Activated naive CD8-positive, alpha-beta T cell treated with anti-CD3 and anti-CD28 coated beads, Interleukin-2, amount 10 ng/mL, durations not matched to agents 7 days and 5 days (primary cell): ENCODE results near the gene EIF4E1B. TPM values are rescaled to one million over a fixed set of nuclear protein-coding genes. Genes with fewer than 3 reads are reported as not detected.

Experiments used
- ATAC-seq: fragments of 150-1000 bp; cut with Tn5 transposase; one replicate; pipeline ENCODE4 v1.10.0; 2021; ENCODE audit warnings: low read depth, moderate library complexity
- POLR2A ChIA-PET: fragments of 350-600 bp; sonication (Branson Sonifier 250); formaldehyde crosslinking; loops from one replicate; lab custom pipeline; 2021; ENCODE audit warnings: antibody characterized with exemption; lab: Charles Lee
- DNase-seq: peaks from one replicate; pipeline ENCODE4 v3.0.0; 2021
- H3K27ac Mint-ChIP-seq: one replicate; pipeline ENCODE4 v1.8.0; 2022; ENCODE audit warnings: mild to moderate bottlenecking, mixed read lengths
- H3K27me3 Mint-ChIP-seq: one replicate; pipeline ENCODE4 v1.8.0; 2022; ENCODE audit warnings: mild to moderate bottlenecking, moderate library complexity, mixed read lengths
- H3K36me3 Mint-ChIP-seq: one replicate; pipeline ENCODE4 v1.8.0; 2021; ENCODE audit warnings: mild to moderate bottlenecking, mixed read lengths
- H3K4me1 Mint-ChIP-seq: one replicate; pipeline ENCODE4 v1.8.0; 2021; ENCODE audit warnings: mixed read lengths
- H3K4me3 Mint-ChIP-seq: one replicate; pipeline ENCODE4 v1.8.0; 2022; ENCODE audit warnings: mild to moderate bottlenecking, moderate library complexity, mixed read lengths
- H3K9me3 Mint-ChIP-seq: one replicate; pipeline ENCODE4 v1.8.0; 2021; ENCODE audit warnings: mixed read lengths
- total RNA-seq, 2 experiments: library from RNA; stranded (reverse); gene quantifications; one replicate each; pipeline ENCODE4 v1.2.3, GENCODE V29; 2021

EIF4E1B gene
- total RNA-seq, 2 experiments from 2014 or later = not detected

GRCh38 chr5:176659860-176660461 lies 29.5 kb downstream of the EIF4E1B start:
- ATAC-seq (no peak), DNase-seq (no peak)
- H3K9me3 Mint-ChIP-seq = no peaks in the 10 kb centered on the region
- POLR2A ChIA-PET = interaction anchor here (0.8 to 4.6 kb wide), 4 partner anchors 12 to 453 kb away, joined by 3 to 33 read pairs (median 4); partner anchors contain the start of gene TSPAN17
- peak overlapping the region; percentile 20 for H3K4me3 Mint-ChIP-seq
- H3K27ac Mint-ChIP-seq = peak overlapping the region; percentile 60
- peaks cover 27% of the 10 kb centered on the region for H3K4me1 Mint-ChIP-seq
- peaks cover 12% of the 10 kb centered on the region for H3K27me3 Mint-ChIP-seq
- H3K36me3 Mint-ChIP-seq = peaks cover 2% of the 10 kb centered on the region

GRCh38 chr5:176660530-176660859 lies 30.0 kb downstream of the EIF4E1B start:
- H3K27ac Mint-ChIP-seq = no peak overlapping the region
- POLR2A ChIA-PET = interaction anchor here (0.8 to 4.6 kb wide), 4 partner anchors 12 to 453 kb away, joined by 3 to 33 read pairs (median 4); partner anchors contain the start of gene TSPAN17
- DNase-seq = no peak

DNA sequence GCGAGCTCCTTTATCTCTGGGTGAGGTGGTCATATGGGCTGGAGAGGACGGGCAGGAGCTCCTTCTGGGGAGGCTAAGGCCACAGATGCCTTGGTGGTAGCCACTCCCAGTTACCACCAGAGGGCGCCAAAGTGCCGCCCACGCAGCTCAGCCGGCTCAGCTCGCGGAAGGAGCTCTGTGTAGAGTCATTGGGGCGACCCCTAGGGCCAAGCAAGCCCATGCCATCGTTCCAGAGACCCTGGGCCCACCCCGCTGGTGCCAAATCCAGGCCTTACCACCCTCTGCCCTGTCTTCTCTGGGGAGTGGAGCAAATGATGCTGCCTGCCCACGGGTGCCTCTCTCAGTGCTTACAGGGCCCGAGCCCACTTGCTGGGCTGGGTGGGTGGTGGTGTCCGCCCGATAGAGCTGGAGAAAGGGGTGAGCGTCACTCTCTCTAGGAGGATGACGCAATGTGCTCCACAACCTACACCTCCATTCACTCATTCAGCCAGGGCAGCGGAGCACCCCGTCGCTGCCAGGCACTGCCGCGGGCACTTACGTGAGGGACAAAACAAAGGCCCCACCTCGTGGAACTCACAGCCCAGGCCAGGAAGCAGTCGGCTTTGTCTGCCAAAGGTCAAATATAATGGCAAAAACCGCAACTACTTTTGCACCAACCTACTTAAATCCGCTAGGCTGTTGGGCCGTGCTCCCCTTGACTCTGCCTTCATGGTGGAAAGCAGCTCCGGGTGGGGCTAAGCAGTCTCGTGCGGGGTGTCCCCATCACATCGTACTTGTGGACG lies 30.6 kb downstream of the EIF4E1B start:
- DNase-seq (peak; percentile 83), ATAC-seq (peak; percentile 73)
- H3K36me3 Mint-ChIP-seq = peaks cover 2% of the 10 kb centered on the region
- H3K27ac Mint-ChIP-seq = no peak overlapping the region
- no peaks in the 10 kb centered on the region for H3K9me3 Mint-ChIP-seq
- H3K4me3 Mint-ChIP-seq = no peak overlapping the region
- H3K4me1 Mint-ChIP-seq = peaks cover 27% of the 10 kb centered on the region
- H3K27me3 Mint-ChIP-seq = peaks cover 15% of the 10 kb centered on the region
- POLR2A ChIA-PET = interaction anchor here (0.6 to 4.6 kb wide), 5 partner anchors 13 to 450 kb away, joined by 3 to 33 read pairs (median 3); partner anchors contain the start of gene TSPAN17

More at GRCh38 chr5:176660530-176660859, 30.0 kb downstream of the EIF4E1B start:
- peak; percentile 23 for ATAC-seq
- Mint-ChIP-seq H3K4me1 (peaks cover 27% of the 10 kb centered on the region), H3K9me3 (no peaks in the 10 kb centered on the region), H3K4me3 (no peak overlapping the region), H3K36me3 (peaks cover 2% of the 10 kb centered on the region), H3K27me3 (peaks cover 13% of the 10 kb centered on the region)

GRCh38 chr5:176661676-176662075 lies 31.2 kb downstream of the EIF4E1B start:
- H3K9me3 Mint-ChIP-seq = no peaks in the 10 kb centered on the region
- H3K36me3 Mint-ChIP-seq = no peaks in the 10 kb centered on the region
- peaks cover 18% of the 10 kb centered on the region for H3K27me3 Mint-ChIP-seq
- H3K27ac Mint-ChIP-seq = no peak overlapping the region
- peaks cover 25% of the 10 kb centered on the region for H3K4me1 Mint-ChIP-seq
- no peak overlapping the region for H3K4me3 Mint-ChIP-seq
- DNase-seq (no peak), ATAC-seq (no peak)
- POLR2A ChIA-PET = interaction anchor here (0.9 to 4.6 kb wide), 2 partner anchors 13 to 408 kb away, joined by 3 to 33 read pairs; partner anchors contain the start of gene TSPAN17

- peaks cover 25% of the 10 kb centered on the region for H3K4me1 Mint-ChIP-seq
These were observed 32.2 kb downstream of the EIF4E1B start for GRCh38 chr5:176662371-176663333.

GRCh38 chr5:176663566-176663965 lies 33.1 kb downstream of the EIF4E1B start:
- Mint-ChIP-seq H3K27ac (no peak overlapping the region), H3K27me3 (peaks cover 20% of the 10 kb centered on the region), H3K36me3 (no peaks in the 10 kb centered on the region), H3K9me3 (no peaks in the 10 kb centered on the region), H3K4me3 (no peak overlapping the region), H3K4me1 (peaks cover 17% of the 10 kb centered on the region)
- ATAC-seq (no peak), DNase-seq (no peak)
- POLR2A ChIA-PET = no interaction called here

More at GRCh38 chr5:176662371-176663333, 32.2 kb downstream of the EIF4E1B start:
- Mint-ChIP-seq H3K27ac (no peak overlapping the region), H3K27me3 (peaks cover 20% of the 10 kb centered on the region), H3K9me3 (no peaks in the 10 kb centered on the region), H3K36me3 (no peaks in the 10 kb centered on the region), H3K4me3 (no peak overlapping the region)
- DNase-seq (no peak), ATAC-seq (no peak)
- POLR2A ChIA-PET = no interaction called here

DNA sequence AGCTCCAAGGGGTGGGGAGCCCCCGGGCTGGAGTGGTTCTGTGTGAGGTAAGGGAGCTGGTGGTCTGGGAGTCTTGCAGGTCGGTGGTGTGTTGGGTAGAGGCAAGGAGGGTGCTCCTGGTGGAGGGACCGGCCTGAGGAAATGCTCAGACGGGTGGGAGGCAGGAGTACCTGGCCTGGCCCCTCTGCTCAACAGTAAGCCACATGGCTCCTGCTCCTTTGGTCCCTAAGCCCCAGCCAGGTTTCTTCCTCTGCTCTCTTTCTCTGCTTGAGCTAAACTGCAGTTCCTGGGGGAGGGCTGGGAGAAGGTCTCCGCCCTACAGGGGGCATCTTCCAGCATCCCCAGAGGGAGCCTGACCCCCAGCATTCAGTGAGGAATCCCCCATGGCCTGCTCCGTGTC lies 34.0 kb downstream of the EIF4E1B start:
- no peak overlapping the region for H3K27ac Mint-ChIP-seq
- H3K4me3 Mint-ChIP-seq = no peak overlapping the region
- no peaks in the 10 kb centered on the region for H3K9me3 Mint-ChIP-seq
- no peaks in the 10 kb centered on the region for H3K36me3 Mint-ChIP-seq
- DNase-seq (no peak), ATAC-seq (no peak)
- peaks cover 10% of the 10 kb centered on the region for H3K4me1 Mint-ChIP-seq
- peaks cover 26% of the 10 kb centered on the region for H3K27me3 Mint-ChIP-seq
- POLR2A ChIA-PET = interaction anchor here (0.6 kb wide), 1 partner anchor 474 kb away, joined by 4 read pairs; no protein-coding TSS in a partner anchor

DNA sequence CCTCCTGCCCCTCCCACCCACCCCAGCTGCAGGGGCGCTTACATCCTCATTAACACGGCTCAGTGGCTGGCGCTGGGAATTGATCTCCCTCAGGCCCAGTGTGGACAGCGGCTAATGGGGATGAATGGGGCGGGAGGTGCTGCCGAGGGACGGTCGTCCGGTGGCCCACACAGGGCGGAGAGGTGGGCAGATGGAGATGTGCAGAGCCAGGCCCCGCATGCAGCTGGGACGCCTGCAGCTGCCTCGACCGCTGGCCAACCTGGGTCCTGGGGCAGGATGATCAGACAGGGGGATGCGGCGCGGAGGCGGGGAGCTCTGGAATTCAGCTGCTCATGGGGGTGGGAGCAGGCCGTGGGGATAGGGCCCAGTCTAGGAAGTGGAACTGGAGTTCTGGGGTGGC lies 34.4 kb downstream of the EIF4E1B start:
- POLR2A ChIA-PET = interaction anchor here (0.6 kb wide), 1 partner anchor 474 kb away, joined by 4 read pairs; no protein-coding TSS in a partner anchor
- H3K9me3 Mint-ChIP-seq = no peaks in the 10 kb centered on the region
- no peak for ATAC-seq
- H3K4me3 Mint-ChIP-seq = no peak overlapping the region
- no peak overlapping the region for H3K27ac Mint-ChIP-seq
- peaks cover 7% of the 10 kb centered on the region for H3K4me1 Mint-ChIP-seq
- H3K27me3 Mint-ChIP-seq = peaks cover 26% of the 10 kb centered on the region
- no peak for DNase-seq
- H3K36me3 Mint-ChIP-seq = no peaks in the 10 kb centered on the region

GRCh38 chr5:176665517-176665916 lies 35.0 kb downstream of the EIF4E1B start:
- Mint-ChIP-seq H3K9me3 (no peaks in the 10 kb centered on the region), H3K4me1 (peaks cover 3% of the 10 kb centered on the region), H3K4me3 (no peak overlapping the region), H3K36me3 (no peaks in the 10 kb centered on the region), H3K27me3 (peaks cover 26% of the 10 kb centered on the region), H3K27ac (no peak overlapping the region)
- ATAC-seq (no peak), DNase-seq (no peak)
- POLR2A ChIA-PET = no interaction called here

GRCh38 chr5:176667637-176668036 lies 37.2 kb downstream of the EIF4E1B start:
- Mint-ChIP-seq H3K4me3 (no peak overlapping the region), H3K36me3 (no peaks in the 10 kb centered on the region), H3K27ac (no peak overlapping the region), H3K4me1 (no peaks in the 10 kb centered on the region), H3K27me3 (peaks cover 28% of the 10 kb centered on the region), H3K9me3 (no peaks in the 10 kb centered on the region)
- ATAC-seq (no peak), DNase-seq (no peak)
- POLR2A ChIA-PET = no interaction called here

DNA sequence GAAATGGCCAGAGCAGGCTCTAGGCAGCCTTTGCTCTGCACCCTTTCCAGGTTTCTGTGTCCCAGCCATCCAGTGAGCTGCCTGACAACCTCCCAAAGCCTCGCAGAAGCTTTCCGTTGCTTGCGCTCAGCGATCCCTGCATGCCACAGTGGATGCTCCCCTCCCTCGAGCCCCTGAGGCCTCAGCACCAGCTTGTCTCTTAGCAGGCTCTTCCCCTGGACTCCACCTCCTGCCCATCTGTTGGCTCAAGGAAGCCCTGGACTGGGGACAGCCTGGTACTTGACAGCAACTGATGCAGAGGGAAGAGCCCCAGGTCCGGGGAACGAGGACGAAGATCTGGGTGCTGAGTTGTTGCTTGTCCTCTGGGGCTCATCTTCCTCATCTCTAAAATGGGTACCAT lies 40.0 kb downstream of the EIF4E1B start:
- POLR2A ChIA-PET = no interaction called here
- peaks cover 19% of the 10 kb centered on the region for H3K27me3 Mint-ChIP-seq
- no peak overlapping the region for H3K27ac Mint-ChIP-seq
- H3K4me1 Mint-ChIP-seq = no peaks in the 10 kb centered on the region
- ATAC-seq = no peak
- H3K36me3 Mint-ChIP-seq = no peaks in the 10 kb centered on the region
- no peaks in the 10 kb centered on the region for H3K9me3 Mint-ChIP-seq
- DNase-seq = no peak
- no peak overlapping the region for H3K4me3 Mint-ChIP-seq

DNA sequence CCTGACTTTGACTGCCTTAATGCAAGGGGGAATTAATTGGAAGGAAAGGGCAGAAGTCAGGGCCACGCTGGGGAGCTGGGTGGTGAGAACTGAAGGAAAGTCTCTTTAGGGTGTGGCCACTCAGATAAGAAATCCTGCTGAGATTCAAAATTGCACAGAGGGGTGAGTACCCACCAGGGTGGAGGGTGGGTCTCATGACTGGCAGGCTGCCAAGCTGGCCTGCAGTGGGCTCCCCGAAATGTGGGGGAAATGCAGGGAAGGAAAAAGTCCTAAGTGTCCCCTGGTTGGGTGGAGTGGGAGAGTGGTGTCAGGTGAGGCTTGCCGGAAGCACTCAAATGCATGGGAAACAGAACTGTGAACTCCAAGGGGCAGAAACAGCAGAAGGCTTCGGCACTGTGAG lies 40.9 kb downstream of the EIF4E1B start:
- H3K27ac Mint-ChIP-seq = no peak overlapping the region

More for the DNA sequence above, 40.9 kb downstream of the EIF4E1B start:
- ATAC-seq (no peak), DNase-seq (no peak)
- peaks cover 18% of the 10 kb centered on the region for H3K27me3 Mint-ChIP-seq
- H3K4me3 Mint-ChIP-seq = no peak overlapping the region
- H3K36me3 Mint-ChIP-seq = no peaks in the 10 kb centered on the region
- no peaks in the 10 kb centered on the region for H3K9me3 Mint-ChIP-seq
- no peaks in the 10 kb centered on the region for H3K4me1 Mint-ChIP-seq
- POLR2A ChIA-PET = no interaction called here
